Immature natural killer cell (primary cell): Measurements from ENCODE around the gene UBE2M. TPM values are rescaled to one million over a fixed set of nuclear protein-coding genes. Genes with fewer than 3 reads are reported as not detected.
"Not testable (repeated sequence)": the region's sequence is repeated elsewhere in the genome, so short reads cannot be mapped to it uniquely, and the experiment has no call there.

Experiments used
- DNase-seq, 3 donors: peaks; one replicate each; pipeline ENCODE4 v3.0.0; 2022; ENCODE audit warnings: mixed read lengths in 1 of 3
- H3K27ac Mint-ChIP-seq, 6 donors: one replicate each; pipeline ENCODE4 v1.8.0; 2020; ENCODE audit warnings: mixed read lengths in 6 of 6, mild to moderate bottlenecking in 5 of 6, inconsistent platforms in 4 of 6, moderate library complexity in 3 of 6
- H3K27me3 Mint-ChIP-seq, 3 donors: one replicate each; pipeline ENCODE4 v1.8.0; 2020 to 2021; ENCODE audit warnings: low read depth in 3 of 3, mild to moderate bottlenecking in 3 of 3, mixed read lengths in 3 of 3, moderate library complexity in 3 of 3, inconsistent platforms in 1 of 3
- H3K36me3 Mint-ChIP-seq, 3 donors: one replicate each; pipeline ENCODE4 v1.8.0; 2020; ENCODE audit warnings: mixed read lengths in 3 of 3, inconsistent platforms in 2 of 3, mild to moderate bottlenecking in 2 of 3
- H3K4me1 Mint-ChIP-seq, 2 donors: one replicate each; pipeline ENCODE4 v1.8.0; 2020; ENCODE audit warnings: inconsistent platforms in 2 of 2, mild to moderate bottlenecking in 2 of 2, mixed read lengths in 2 of 2, moderate library complexity in 1 of 2
- H3K4me3 Mint-ChIP-seq, 5 donors: one replicate each; pipeline ENCODE4 v1.8.0; 2020; ENCODE audit warnings: mild to moderate bottlenecking in 5 of 5, mixed read lengths in 5 of 5, inconsistent platforms in 3 of 5, moderate library complexity in 3 of 5
- H3K9me3 Mint-ChIP-seq, 6 donors: one replicate each; pipeline ENCODE4 v1.8.0; 2020; ENCODE audit warnings: mild to moderate bottlenecking in 6 of 6, mixed read lengths in 6 of 6, inconsistent platforms in 4 of 6, moderate library complexity in 3 of 6
- polyA plus RNA-seq, 3 donors: library from polyadenylated mRNA; unstranded; fragments of 300-500 nt; fragmentation: Illumina TruSeq; gene quantifications; one replicate each; pipeline ENCODE4 v1.2.3, GENCODE V29; 2021

The UBE2M gene
- polyA plus RNA-seq, 3 donors from 2014 or later, result 10.8 to 18.5 (median 15.5) TPM

GRCh38 chr19:58514564-58515022 lies 43.8 kb downstream of the UBE2M start:
- H3K36me3 Mint-ChIP-seq, result peaks cover 0 to 5% (median 4%) of the 10 kb centered on the region in 3 donors
- DNase-seq, result no peak
- peaks cover 23 to 35% of the 10 kb centered on the region in 2 donors for H3K4me1 Mint-ChIP-seq
- peak overlapping the region; percentile 54 to 83 (median 81) for H3K4me3 Mint-ChIP-seq
- H3K9me3 Mint-ChIP-seq, result no peaks in the 10 kb centered on the region
- H3K27me3 Mint-ChIP-seq, result peaks cover 4 to 14% (median 9%) of the 10 kb centered on the region in 3 donors
- H3K27ac Mint-ChIP-seq, result peak overlapping the region in 5 of 6 donors; percentile 40 to 79 (median 62)

GRCh38 chr19:58513694-58514563 lies 44.5 kb downstream of the UBE2M start:
- DNase-seq, result peak; percentile 87 to 91 (median 91)
- peak overlapping the region; percentile 46 to 79 (median 65) for H3K27ac Mint-ChIP-seq
- H3K4me3 Mint-ChIP-seq, result peak overlapping the region; percentile 76 to 83 (median 81)
- H3K36me3 Mint-ChIP-seq, result peaks cover 0 to 5% (median 3%) of the 10 kb centered on the region in 3 donors
- H3K4me1 Mint-ChIP-seq, result peaks cover 17 to 28% of the 10 kb centered on the region in 2 donors
- peaks cover 0 to 8% (median 3%) of the 10 kb centered on the region in 3 donors for H3K27me3 Mint-ChIP-seq
- no peaks in the 10 kb centered on the region for H3K9me3 Mint-ChIP-seq

GRCh38 chr19:58513213-58513693 lies 45.2 kb downstream of the UBE2M start:
- no peak for DNase-seq
- Mint-ChIP-seq H3K9me3 (no peaks in the 10 kb centered on the region), H3K4me1 (peaks cover 10 to 22% of the 10 kb centered on the region in 2 donors), H3K27ac (no peak overlapping the region), H3K36me3 (peaks cover 0 to 5% (median 0%) of the 10 kb centered on the region in 3 donors), H3K4me3 (peak overlapping the region in 1 of 5 donors; percentile 17), H3K27me3 (peaks cover 0 to 8% (median 3%) of the 10 kb centered on the region in 3 donors)

GRCh38 chr19:58511353-58512208 lies 46.8 kb downstream of the UBE2M start, which contains the start of gene SLC27A5:
TSS of gene SLC27A5 (minus strand) at chr19:58511992. CDS start at chr19:58511955, 37 bp downstream.
- H3K36me3 Mint-ChIP-seq, result peaks cover 5 to 6% (median 5%) of the 10 kb centered on the region in 3 donors
- peaks cover 5 to 15% of the 10 kb centered on the region in 2 donors for H3K4me1 Mint-ChIP-seq
- no peak within 1 kb of the TSS for H3K27ac Mint-ChIP-seq
- no peak for DNase-seq
- peaks cover 0 to 8% (median 3%) of the 10 kb centered on the region in 3 donors for H3K27me3 Mint-ChIP-seq
- peaks cover 5 to 11% (median 9%) of the 10 kb centered on the region in 6 donors for H3K9me3 Mint-ChIP-seq
- H3K4me3 Mint-ChIP-seq, result no peak within 1 kb of the TSS

GRCh38 chr19:58510084-58510862 lies 48.1 kb downstream of the UBE2M start:
- H3K36me3 Mint-ChIP-seq, result peaks cover 0 to 6% (median 5%) of the 10 kb centered on the region in 3 donors
- H3K9me3 Mint-ChIP-seq, result peaks cover 5 to 15% (median 11%) of the 10 kb centered on the region in 6 donors
- no peak overlapping the region for H3K27ac Mint-ChIP-seq
- no peak for DNase-seq
- no peak overlapping the region for H3K4me3 Mint-ChIP-seq
- peaks cover 5 to 9% of the 10 kb centered on the region in 2 donors for H3K4me1 Mint-ChIP-seq
- peaks cover 0 to 7% (median 1%) of the 10 kb centered on the region in 3 donors for H3K27me3 Mint-ChIP-seq

- Mint-ChIP-seq H3K4me3 (no peak overlapping the region), H3K9me3 (peaks cover 5 to 15% (median 11%) of the 10 kb centered on the region in 6 donors), H3K36me3 (peaks cover 0 to 6% (median 5%) of the 10 kb centered on the region in 3 donors), H3K27ac (no peak overlapping the region), H3K4me1 (peaks cover 5 to 7% of the 10 kb centered on the region in 2 donors), H3K27me3 (peaks cover 0 to 7% (median under 1%) of the 10 kb centered on the region in 3 donors)
- DNase-seq, result no peak
These were observed 48.7 kb downstream of the UBE2M start for GRCh38 chr19:58509731-58510083.

- not testable (repeated sequence) for H3K4me1 Mint-ChIP-seq, DNase-seq, H3K36me3 Mint-ChIP-seq, H3K4me3 Mint-ChIP-seq, H3K27ac Mint-ChIP-seq, H3K27me3 Mint-ChIP-seq
- peaks cover 5 to 15% (median 11%) of the 10 kb centered on the region in 6 donors for H3K9me3 Mint-ChIP-seq
These were observed 50.7 kb downstream of the UBE2M start for GRCh38 chr19:58507602-58508223.

Other genes starting within 250 kb of the UBE2M start
- 1 to 10 TPM in 2 of 3 donors, under 1 TPM in 1; 0.90 to 3.0 (median 2.1) TPM for gene ZSCAN22, start 231.6 kb downstream of the UBE2M start, polyA plus RNA-seq
- gene A1BG, start 205.1 kb downstream of the UBE2M start, polyA plus RNA-seq, result 10 to 100 TPM; 14.4 to 33.4 (median 32.4) TPM
- under 1 TPM; 0.40 to 0.91 (median 0.62) TPM for gene ZNF497, start 195.9 kb downstream of the UBE2M start, polyA plus RNA-seq
- gene ZNF837, start 177.6 kb downstream of the UBE2M start, polyA plus RNA-seq, result 1 to 10 TPM; 1.2 to 3.6 (median 1.4) TPM
- gene RPS5, start 171.3 kb downstream of the UBE2M start, polyA plus RNA-seq, result 1,000 to 10,000 TPM in 1 of 3 donors, 100 to 1,000 TPM in 2; 558 to 1,355 (median 731) TPM
- not detected for gene RNF225, start 163.0 kb downstream of the UBE2M start, polyA plus RNA-seq
- 10 to 100 TPM in 1 of 3 donors, 1 to 10 TPM in 2; 3.4 to 12.2 (median 4.4) TPM for gene ZNF584, start 150.0 kb downstream of the UBE2M start, polyA plus RNA-seq
- gene ZNF132, start 118.5 kb downstream of the UBE2M start, polyA plus RNA-seq, result 1 to 10 TPM in 1 of 3 donors, under 1 TPM in 1, not detected in 1; 0.60 to 1.2 TPM
- gene ZNF324B, start 107.0 kb downstream of the UBE2M start, polyA plus RNA-seq, result 1 to 10 TPM in 2 of 3 donors, not detected in 1; 1.1 to 2.0 TPM
- gene ZNF324, start 91.5 kb downstream of the UBE2M start, polyA plus RNA-seq, result 10 to 100 TPM in 2 of 3 donors, 1 to 10 TPM in 1; 5.8 to 13.8 (median 11.4) TPM
- gene ZNF446, start 82.3 kb downstream of the UBE2M start, polyA plus RNA-seq, result 1 to 10 TPM; 2.3 to 3.6 (median 2.5) TPM
- gene SLC27A5, start 46.6 kb downstream of the UBE2M start, polyA plus RNA-seq, result 10 to 100 TPM in 2 of 3 donors, 1 to 10 TPM in 1; 7.6 to 23.7 (median 14.8) TPM
- 1 to 10 TPM; 2.8 to 7.2 (median 3.4) TPM for gene ZBTB45, start 38.8 kb downstream of the UBE2M start, polyA plus RNA-seq
- gene TRIM28, start 14.5 kb downstream of the UBE2M start, polyA plus RNA-seq, result 10 to 100 TPM; 34.3 to 36.3 (median 35.7) TPM
- 100 to 1,000 TPM; 210 to 265 (median 231) TPM for gene CHMP2A, start 3.5 kb downstream of the UBE2M start, polyA plus RNA-seq
- 10 to 100 TPM in 1 of 3 donors, 1 to 10 TPM in 2; 3.2 to 10.4 (median 7.1) TPM for gene MZF1, start 14.7 kb upstream of the UBE2M start, polyA plus RNA-seq